Right forelimb (tissue), 1 donor: ENCODE results near the gene CCDC154.

ENCODE experiments used
- DNase-seq: peaks from one replicate; pipeline ENCODE4 v3.0.0-alpha.2; 2018

Gene CCDC154

GRCh38 chr16:1420111-1420539 is 24.2 kb downstream of the CCDC154 start:
- DNase-seq, result no peak

DNA sequence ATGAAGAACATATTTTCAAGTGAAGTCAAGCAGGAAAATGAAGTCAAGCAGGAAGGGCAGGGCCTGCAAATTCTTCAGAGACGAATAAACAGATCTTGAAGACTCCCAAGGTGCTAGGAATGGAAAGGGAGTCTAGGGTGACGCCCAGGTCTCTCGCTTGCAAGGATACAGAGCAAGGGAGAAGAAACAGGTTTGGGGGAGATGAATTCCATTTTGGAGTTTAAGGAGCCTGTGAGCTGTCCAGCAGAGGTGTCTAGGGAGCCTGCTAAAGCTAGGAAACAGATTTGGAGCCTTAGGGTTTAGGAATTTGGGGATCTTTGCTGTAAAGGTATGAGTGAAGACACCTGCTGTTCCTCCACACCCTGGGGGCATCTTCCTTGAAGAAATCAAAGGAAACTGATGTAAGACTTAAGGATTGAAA is 27.8 kb downstream of the CCDC154 start:
- no peak for DNase-seq

- DNase-seq, result peak; percentile 85
Measured at GRCh38 chr16:1414532-1415260, 29.7 kb downstream of the CCDC154 start, which contains the start of gene UNKL. TSS of gene UNKL (minus strand) at chr16:1414704. CDS start at chr16:1414691, 13 bp downstream.

DNA sequence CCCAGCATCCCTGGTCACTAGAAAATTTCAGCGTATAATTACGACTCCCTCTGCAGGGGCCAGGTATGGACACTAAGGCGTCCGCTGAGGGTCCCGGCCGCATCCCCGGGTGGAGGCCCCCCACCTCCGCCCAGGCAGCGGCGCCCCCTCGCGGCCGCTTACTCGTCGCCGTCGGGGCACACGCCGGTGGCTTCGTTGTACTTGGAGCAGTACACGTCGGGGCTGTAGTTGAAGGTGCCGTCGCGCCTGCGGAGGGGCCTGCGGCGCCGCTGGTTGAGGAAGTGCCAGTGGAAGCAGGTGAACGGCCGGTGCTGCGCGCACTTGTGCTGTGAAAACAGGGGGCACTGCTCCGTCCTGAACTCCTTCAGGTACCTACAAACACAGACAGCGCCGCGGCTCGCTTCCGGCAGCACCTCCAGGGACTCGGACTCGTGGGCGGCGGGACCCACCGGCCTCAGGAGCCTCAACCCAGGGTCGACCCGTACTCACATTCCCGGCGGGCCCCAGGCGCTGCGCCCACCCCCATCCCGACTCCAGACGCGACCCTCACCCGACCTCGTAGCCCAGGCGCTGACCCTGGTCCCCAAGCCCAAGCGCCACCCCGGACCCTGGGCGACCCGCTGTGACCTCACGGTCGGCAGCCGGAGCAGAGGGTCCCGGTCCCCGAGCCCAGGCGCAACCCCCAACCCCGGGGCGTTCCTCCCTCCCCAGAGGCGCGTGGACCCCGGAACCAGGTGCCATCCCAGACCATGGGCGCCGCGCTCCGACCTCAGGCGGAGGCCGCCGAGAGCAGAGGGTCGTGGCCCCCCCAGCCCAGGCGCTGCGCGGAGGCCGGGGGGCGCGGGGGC is 30.4 kb downstream of the CCDC154 start:
- peak; percentile 73 for DNase-seq

DNA sequence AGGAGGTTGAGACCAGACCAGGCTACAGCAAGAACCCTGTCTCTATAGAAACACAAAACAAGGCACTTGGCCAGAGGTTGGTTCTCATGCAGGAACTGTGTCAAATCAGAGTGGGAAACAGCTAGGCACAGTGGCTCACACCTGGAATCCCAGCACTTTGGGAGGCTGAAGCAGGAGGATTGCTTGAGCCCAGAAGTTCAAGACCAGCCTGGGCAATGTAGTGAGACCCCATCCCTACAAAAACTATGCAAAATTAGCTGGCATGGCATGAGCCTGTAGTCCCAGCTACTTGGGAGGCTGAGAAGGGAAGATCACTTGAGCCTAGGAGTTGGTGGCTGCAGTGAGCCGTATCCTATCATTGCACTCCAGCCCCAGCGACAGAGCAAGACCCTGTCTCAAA is 31.5 kb downstream of the CCDC154 start:
- no peak for DNase-seq

DNA sequence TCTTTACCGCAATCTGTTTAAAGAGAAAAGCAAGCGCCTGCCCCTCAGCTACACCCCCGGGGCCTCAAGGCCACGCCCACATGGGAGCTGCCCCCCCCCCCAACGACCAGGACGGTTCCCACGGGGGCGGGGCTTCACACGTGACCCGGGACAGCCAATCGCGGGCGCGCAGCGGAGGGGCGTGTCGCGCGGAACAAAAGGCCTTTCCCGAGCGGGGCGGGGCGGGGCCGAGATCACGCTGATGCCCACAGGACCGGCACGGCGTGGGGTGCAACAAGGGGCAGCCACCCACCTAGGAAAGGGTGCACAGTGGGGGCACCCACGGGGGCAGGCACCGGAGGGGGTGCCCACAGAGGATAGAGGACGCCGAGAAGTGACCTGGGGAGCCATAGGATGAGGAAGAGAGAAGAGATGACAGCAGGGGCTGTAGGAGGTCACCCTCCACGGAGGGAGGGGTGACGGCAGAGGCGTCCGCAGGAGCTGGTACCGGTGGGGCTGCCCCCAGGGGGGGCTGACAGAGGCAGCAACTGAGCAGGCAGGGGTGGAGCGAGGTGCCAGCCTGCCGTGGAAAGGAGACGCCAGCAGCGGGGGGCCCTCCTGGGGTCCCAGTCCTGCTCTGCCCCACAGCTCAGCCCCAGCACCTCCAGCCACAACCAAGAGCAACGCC is 36.1 kb downstream of the CCDC154 start:
- DNase-seq, result peak; percentile 95

- DNase-seq, result no peak
Measured at GRCh38 chr16:1407753-1408152, 36.6 kb downstream of the CCDC154 start.

GRCh38 chr16:1403733-1404132 is 40.6 kb downstream of the CCDC154 start:
- DNase-seq, result no peak

DNA sequence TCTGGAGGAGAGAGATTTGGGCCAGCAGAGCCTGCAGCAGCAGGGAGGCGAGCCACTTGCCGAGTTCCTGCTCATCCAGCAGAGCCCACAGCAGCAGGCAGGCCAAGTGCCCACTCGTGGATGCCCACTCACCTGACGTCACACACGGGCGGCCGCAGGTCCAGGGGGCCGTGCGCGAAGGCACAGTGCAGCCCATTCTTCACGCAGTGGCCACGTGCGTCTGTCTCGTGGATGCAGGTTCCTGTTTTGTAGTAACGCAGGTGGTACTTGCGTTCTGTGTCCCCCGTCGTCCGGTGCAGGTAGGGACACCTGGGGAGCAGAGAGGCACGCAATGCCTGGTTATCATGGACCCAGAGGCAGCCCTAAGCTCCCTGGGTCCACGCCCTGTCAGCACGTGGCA is 41.3 kb downstream of the CCDC154 start:
- DNase-seq, result no peak

GRCh38 chr16:1401758-1402154 is 42.6 kb downstream of the CCDC154 start:
- DNase-seq, result no peak

DNA sequence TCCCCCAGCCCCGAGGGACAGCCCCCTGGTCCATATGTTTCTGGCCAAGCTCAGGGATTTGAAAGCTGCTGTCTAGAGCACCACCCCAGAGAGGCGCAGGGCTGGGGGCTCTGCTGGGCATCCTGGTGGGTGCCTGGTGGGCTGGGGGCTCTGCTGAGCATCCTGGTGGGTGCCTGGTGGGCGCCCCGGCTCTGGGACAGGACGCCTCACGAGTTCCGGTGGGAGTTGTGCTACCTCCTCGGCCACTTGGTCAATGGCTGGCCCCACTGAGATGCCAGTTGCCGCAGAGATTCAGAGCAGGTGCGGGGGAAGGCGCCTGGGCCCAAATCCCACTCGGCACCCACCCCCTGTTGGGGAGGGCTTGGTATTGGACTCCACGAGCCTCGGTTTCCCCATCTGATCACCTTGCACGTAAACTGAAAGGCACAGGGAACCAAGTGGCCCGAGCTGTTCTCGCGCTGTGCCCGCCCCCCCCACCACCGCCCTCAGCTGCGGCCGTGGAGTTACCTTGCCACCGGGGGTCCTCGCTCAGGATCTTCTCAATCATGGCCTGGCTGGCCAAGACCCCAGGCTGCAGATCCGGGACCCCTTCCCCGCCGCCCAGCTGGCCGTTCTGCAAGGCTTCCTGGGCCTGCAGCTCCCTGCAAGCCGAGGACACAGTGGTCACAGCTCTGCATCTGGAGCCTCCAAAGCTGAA is 43.1 kb downstream of the CCDC154 start:
- DNase-seq, result no peak

GRCh38 chr16:1398826-1399581 is 45.4 kb downstream of the CCDC154 start:
- no peak for DNase-seq

GRCh38 chr16:1398351-1398750 is 46.0 kb downstream of the CCDC154 start:
- DNase-seq, result no peak

GRCh38 chr16:1397779-1398178 is 46.6 kb downstream of the CCDC154 start:
- DNase-seq, result no peak

GRCh38 chr16:1395444-1396031 is 48.8 kb downstream of the CCDC154 start:
- DNase-seq, result no peak

DNA sequence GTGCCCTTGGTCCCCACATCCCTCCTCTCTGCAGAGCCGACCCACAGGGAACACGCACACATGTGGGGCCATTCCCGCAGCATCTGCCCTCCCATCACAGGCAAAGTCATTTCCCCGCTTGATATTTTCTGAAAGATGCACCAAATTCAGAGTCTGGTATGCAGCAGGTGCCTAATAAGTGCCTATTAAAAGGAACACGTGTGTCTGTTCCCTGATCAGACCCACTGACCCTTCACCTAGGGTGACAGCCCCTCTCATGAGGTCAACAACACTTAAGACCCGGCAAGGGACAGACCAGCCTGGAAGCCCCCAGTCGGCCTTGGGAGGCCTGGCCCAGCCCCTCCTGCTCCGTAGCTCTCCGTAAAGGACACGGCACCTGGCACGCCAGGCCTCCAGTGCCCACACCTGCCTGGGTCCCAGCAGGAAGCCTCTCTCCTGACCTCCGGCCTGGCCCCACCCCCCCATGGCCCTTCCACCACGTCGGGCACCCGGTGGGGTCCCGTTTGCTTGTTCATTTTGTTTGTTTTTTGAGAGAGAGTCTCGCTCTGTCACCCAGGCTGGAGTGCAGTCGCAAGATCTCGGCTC is 49.9 kb downstream of the CCDC154 start:
- no peak for DNase-seq

DNA sequence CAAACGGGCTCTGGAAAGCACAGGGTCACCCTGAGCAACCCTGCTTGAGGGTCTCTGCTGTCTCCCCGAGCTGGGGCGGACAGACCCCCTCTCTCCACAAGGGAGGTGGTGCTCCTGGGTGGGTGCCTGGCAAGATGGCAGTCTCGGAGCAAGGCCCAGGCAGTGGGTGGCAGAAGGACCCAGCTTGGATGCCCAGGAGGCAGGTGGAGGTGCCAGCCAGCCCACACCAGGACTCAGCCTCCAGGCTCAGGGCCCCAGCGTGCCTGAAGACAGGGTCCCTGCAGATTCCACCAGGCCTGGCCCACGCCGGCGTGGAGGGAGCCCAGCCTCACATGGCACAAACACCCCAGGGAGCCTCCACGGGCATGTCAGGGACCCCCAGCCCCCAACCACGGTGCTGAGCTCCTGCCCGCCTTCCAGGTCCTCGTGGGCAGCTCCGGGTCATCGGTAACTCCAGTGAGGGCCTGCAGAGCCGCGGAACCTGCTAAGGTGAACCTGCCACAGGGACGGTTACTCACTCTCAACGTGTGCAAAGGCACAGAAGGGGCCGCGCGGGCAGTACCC is 50.7 kb downstream of the CCDC154 start:
- no peak for DNase-seq

GRCh38 chr16:1392826-1393225 is 51.5 kb downstream of the CCDC154 start:
- no peak for DNase-seq

DNA sequence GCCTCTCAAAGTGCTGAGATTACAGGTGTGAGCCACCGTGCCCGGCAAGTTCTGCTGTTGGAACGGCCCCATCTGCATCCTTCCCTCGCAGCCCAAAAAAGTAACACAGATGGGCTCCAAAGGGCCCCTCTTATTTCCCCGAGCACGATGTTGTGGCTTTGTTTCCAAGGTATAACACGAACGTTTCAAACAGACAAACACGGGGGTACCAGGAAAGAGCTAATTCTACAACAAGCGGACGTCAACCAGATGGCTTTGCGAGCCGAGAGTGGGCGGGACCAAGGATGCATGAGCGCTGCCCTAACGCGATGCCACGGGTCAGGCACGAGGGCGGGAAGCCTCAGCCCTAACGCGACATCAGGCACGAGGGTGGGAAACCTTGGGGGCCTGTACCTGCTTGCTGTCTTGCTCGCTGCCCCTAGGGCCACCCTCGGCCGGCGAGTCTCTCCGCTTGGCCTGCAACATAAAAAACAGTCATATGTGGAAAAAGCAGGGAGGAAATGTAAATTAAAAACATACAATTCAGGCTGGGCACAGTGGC is 54.0 kb downstream of the CCDC154 start:
- DNase-seq, result no peak

GRCh38 chr16:1389762-1390161 is 54.6 kb downstream of the CCDC154 start:
- DNase-seq, result no peak

DNA sequence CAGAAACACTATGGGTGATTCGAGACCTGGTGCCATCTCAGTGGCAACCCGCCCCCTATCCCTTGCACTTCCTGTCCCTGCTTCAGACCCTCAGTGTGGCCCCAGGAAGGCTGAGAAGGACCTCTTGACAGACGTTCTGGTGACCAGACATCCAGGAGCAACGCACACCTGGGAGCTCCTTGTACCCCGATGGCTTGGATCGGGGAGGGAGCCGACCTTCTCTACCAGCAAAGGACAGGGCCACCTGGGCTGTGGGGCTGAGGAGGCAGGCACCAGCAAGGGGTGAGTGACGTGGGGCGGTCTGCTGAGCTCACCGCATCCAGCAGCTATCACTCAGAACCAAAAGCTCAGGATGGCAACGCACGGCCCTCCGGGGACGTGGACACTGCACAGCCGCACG is 57.0 kb downstream of the CCDC154 start:
- no peak for DNase-seq
